Thoracic aorta endothelial cell (primary cell): ENCODE measurements around the gene SLC4A7. TPM values are rescaled to one million over a fixed set of nuclear protein-coding genes. Genes with fewer than 3 reads are reported as not detected.

Experiments used
- small RNA-seq: library from RNA; depleted of rRNA; stranded (forward); fragments of <200 nt; gene quantifications from one replicate; pipeline ENCODE3, GENCODE V24; 2012
- total RNA-seq: library from RNA; depleted of rRNA; stranded (reverse); fragments of >200 nt; gene quantifications from 2 replicates; pipeline ENCODE4 v1.2.3, GENCODE V29; 2012

SLC4A7 gene
- 181 and 260 TPM in 2 replicates for total RNA-seq

GRCh38 chr3:27484015-27484844 is at the start of gene SLC4A7:
Gene SLC4A7 (minus strand): TSS chr3:27484384. CDS start chr3:27484126, 258 bp downstream.

GRCh38 chr3:27368831-27369607 is 115.2 kb downstream of the SLC4A7 start, which contains the start of gene NEK10:
Gene NEK10 (minus strand): TSS chr3:27369383. CDS start chr3:27352882, 16,501 bp downstream.

Small RNAs within 50 kb of the gene (small RNA-seq; reads per million reads assigned to genes)
- not detected for gene AC137675.1
- not detected for gene RNU1-96P

Other genes with a start within 250 kb of the SLC4A7 start
- gene NEK10, start 115.0 kb downstream of the SLC4A7 start, total RNA-seq = 13.6 and 20.6 TPM in 2 replicates
- gene EOMES, start 237.9 kb upstream of the SLC4A7 start, total RNA-seq = not detected in 2 replicates